Left forelimb (tissue), 1 donor: ENCODE results near the gene PXDC1.
"Not testable (repeated sequence)": the region's sequence is repeated elsewhere in the genome, so short reads cannot be mapped to it uniquely, and the experiment has no call there.

ENCODE experiments used
- DNase-seq: peaks from one replicate; pipeline ENCODE4 v3.0.0-alpha.2; 2018; ENCODE audit warnings: low spot score

Gene PXDC1

DNA sequence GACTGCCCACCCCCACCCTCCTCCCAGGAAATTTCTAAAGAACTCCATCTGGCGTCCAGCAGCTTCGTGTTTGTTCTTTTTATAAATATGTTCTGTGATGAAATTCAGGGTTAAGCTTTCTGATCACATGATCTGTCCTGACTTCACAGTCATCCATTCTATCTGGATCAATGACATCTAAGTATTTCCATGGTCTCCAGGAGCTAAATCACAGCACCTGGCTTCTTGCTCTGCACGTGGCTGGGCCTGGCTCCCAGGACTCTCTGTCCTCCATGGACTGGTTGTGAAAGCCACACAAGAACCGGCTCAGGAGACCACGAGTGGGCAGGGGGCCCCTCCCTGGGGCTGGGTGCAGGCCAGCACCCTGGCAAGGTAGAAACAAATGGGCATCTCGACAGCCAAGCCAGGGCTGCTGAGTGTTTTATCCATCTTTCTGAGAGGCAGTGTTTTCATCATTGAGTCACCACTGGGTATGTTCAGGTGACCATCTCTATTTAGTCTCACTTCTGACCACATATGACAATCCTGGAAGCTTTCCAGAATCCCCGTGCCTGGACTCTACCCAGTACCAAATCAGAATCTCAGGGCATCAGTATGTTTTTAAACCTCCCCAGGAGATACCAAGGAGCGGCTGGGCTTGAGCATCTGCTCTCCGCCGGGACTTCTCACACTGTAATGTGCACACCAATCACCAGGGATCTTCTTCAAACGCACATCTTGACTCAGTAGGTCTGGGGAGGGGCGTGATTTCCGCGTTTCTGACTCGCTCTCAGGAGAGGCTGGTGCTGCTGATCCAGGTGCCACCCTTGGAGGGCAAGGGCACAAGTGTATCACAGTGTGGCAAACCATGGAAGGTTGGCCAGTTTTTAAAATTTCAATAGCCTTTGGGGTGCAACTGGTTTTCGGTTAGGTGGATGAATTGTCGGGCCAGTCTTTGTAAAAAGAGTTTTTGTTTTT is 31.6 kb upstream of the PXDC1 start:
- DNase-seq = no peak

GRCh38 chr6:3781504-3781903 is 30.0 kb upstream of the PXDC1 start:
- no peak for DNase-seq

GRCh38 chr6:3779574-3779849 is 28.0 kb upstream of the PXDC1 start:
- no peak for DNase-seq

- no peak for DNase-seq
These were observed 27.4 kb upstream of the PXDC1 start for GRCh38 chr6:3778701-3779573.

GRCh38 chr6:3777730-3778461 is 26.4 kb upstream of the PXDC1 start:
- no peak for DNase-seq

DNA sequence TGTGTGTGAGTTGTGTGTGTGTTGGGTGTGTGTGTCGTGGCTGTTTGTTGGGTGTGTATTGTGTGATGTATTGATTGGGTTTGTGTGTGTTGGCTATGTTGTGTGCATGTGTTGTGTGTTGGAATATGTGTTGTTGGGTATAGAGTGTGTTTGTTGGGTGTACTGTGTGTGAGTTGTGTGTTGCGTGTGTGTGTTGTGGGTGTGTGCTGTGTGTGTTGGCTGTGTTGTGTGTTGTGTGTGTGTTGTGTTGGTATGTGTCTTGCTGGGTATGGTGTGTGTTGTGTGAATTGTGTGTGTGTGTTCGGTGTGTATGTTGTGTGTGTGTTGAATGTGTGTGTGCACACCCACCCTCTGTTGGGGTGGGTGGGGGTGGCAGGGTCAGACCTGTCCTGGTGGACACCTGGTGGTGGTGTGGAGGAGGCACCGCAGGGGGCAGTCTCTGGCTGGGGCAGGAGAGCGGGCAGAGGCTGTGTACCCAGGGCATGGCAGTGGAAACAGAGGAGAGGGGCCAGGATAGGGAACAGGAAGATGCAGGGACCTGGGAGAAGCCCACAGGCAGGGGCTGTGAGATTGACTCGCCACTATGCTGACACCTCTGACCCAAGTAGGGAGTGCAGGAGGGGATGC is 25.5 kb upstream of the PXDC1 start:
- no peak for DNase-seq

DNA sequence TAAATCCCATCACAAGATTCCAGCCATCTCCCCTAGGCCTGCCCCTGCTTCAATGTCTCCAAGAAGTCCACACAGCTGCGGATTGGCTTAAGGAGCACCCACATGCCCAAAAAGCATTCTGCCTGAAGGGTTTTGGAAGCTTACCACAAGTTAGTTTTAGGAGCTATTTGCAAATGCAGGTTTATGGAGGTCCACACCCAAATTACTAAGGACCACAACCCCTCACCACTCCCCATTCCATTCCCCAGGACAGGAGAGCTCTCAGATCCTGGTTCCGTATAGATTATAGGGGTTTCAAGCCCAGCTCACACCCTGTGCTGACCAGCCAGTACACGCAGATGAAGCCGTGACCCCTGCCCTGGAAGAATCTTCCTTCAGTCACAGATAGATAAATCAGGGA is 24.3 kb upstream of the PXDC1 start:
- no peak for DNase-seq

- DNase-seq = no peak
These were observed 23.9 kb upstream of the PXDC1 start for GRCh38 chr6:3775386-3775785.

DNA sequence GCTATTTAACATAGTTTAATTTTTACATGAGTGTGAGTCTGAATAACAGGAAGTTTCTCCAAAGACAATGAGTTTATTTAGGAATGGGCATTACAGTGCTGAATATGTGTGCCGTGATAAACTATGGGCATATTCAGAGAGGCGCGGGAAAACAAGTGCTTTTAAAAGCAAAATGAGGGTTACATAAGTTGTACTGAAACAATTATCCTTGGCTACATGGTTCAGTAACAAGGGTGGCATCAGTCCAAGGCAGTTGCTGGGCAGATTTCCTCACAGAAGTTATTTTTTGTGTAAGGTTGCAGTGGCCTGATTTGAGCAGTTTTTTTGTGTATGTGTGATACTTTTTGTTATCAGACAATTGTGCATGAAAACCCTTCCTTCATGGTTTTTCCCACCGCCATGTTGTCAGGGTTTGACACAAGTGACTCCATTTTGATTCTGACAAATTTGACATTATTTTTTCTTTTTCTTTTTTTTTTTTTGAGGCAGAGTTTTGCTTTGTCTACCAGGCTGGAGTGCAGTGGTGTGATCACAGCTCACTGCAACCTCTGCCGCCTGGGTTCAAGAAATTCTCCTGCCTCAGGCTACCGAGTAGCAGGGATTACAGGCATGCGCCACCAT is 22.3 kb upstream of the PXDC1 start:
- no peak for DNase-seq

GRCh38 chr6:3772127-3772999 is 20.9 kb upstream of the PXDC1 start:
- DNase-seq = not testable (repeated sequence)

DNA sequence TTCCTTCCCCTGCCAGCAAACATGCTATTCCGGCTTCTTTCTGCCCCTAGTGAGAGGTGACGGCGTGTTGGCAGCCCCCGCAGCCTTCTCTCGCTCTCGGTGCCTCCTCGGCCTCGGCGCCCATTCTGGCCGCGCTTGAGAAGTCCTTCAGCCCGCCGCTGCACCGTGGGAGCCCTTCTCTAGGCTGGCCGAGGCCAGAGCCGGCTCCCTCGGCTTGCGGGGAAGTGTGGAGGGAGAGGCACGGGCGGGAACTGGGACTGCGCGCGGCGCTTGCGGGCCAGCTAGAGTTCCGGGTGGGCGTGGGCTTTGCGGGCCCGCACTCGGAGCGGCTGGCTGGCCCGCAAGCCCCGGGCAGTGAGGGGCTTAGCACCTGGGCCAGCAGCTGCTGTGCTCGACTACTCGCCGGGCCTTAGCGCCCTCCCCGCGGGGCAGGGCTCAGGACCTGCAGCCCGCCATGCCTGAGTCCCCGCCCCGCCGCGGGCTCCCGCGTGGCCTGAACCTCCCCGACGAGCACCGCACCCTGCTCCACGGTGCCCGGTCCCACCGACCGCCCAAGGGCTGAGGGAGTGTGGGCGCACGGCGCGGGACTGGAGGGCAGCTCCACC is 20.0 kb upstream of the PXDC1 start:
- no peak for DNase-seq

DNA sequence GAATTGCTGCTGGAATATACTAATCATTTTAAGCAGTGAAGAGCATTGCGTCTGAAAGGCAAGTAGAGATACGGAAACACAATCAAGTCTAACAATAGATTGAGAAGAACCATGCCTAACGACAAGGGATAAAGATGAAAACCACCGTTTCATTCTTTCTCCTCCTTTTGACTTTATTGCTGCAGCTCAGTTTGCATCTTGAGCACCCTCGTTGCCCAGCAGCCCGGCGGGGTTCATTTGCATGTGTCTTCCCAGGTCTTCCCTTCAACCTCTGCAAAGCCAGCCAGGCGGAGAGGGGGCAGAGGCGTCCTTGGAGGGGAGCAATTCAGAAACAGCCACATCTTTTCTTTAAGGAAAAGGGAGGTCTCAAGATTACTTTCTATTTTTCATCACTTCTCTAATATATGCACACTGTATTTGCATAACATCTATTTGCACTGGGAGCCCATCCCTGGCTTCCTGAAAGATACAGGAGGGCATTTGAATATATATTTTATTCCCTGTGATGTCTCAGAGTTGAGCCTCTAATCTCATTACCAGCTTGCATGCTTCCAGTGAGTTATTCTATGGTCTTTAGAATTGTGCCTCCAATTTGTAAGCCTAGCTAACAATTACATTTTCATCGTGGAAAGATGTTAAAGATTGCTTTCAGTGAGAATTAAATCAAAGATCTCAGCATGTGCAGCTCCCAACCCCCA is 18.7 kb upstream of the PXDC1 start:
- DNase-seq = no peak

- no peak for DNase-seq
These were observed 18.1 kb upstream of the PXDC1 start for GRCh38 chr6:3769610-3770009.

GRCh38 chr6:3768502-3768901 is 17.0 kb upstream of the PXDC1 start:
- DNase-seq = no peak

- not testable (repeated sequence) for DNase-seq
These were observed 16.0 kb upstream of the PXDC1 start for GRCh38 chr6:3767483-3767882.

DNA sequence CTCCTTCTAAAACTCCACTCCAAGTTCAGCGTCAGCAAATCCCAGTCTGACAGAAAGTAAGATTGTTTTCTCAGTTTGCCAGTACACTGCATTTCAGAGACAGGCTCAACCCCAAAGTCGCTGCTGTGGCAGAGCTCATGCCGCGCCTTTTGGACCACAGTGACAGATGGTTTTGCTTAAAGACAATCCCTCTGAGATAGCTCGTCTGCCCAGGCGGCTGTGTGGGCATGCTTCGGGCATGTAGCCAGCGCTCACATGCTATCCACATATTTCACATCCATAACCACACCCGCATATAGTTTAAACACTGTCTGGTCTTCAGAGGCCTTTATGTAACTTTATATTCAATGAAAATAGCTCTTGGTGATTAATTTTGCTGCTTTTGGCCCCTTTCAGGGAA is 14.7 kb upstream of the PXDC1 start:
- DNase-seq = no peak

DNA sequence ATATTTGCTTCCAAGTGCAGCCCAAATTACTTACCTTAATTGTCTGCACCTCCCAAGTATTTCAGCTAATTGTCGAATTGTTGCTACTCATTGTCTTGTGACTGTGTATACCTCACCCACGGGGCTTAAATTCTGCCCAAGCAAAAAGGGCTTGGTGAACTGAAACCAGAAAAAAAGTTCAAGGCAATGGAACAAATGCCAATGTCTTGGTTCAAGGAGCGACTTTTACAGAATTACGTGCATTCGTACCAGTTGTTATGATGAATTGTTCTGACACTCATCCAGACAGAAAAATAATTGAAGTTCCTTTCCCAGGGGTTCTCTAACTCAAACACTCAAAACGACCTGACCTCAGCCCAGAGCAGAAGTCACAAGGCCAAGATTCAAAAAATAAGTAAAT is 13.9 kb upstream of the PXDC1 start:
- DNase-seq = no peak

DNA sequence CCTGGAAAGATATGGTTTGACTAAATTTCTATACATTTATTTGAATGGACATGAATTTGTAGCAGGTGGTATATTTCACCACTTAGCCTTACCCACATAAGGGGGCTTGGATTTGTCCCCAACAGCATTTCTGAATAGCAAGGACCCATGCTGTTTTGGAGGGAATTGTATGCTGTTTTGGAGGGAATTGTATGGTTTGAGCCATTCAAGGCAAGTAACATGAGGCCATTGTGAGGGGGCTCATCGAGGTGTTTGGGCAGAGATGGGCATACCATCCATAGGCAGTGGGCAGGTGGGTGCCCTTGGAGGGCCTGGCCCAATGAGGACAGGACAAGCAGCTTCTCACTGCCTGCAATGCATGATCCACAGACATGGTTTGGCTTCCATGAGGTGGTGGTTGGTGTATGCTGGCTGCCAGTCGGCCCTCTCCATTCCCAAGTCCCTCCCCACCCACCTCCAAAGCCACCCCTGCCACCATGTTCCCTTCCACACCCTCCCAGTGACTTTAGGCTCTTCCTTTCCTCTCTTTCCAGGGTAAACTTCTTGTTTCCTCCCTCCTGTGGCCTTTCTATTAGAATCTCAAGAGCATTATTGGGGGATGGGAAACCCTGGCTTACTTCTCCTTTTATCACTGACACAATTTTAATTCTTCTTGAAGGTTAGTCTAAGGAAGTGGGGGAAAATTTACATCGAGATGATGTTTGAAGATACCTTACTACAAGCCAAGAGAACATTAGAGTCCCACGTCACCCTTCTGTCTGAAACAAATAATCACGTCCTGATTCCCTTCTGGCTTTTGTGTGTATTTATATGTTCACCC is 13.2 kb upstream of the PXDC1 start:
- DNase-seq = no peak

DNA sequence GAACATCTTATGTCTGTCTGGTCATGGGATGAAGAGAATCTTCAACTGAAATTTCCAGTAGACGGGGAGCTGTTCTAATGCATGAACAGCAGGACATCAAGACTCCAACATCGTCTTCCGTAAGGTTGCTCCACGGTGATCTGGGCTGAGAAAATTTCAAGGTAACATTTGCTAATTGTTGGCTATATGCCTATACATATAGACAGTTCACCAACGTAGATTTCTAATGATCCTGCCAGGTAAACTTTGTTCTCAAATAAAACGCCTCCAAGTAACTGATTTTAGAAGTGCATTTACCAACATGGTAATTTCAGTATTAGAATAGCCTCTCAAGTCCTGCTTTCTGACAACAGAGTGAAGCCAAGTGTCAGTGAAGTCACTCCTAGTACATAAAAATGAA is 11.3 kb upstream of the PXDC1 start:
- DNase-seq = no peak
